ENCODE data around the gene TMSB10.

TMSB10 gene

GRCh38 chr2:84896567-84896966 lies 8.9 kb upstream of the TMSB10 start:
- TF ChIP-seq, protein P1, sequence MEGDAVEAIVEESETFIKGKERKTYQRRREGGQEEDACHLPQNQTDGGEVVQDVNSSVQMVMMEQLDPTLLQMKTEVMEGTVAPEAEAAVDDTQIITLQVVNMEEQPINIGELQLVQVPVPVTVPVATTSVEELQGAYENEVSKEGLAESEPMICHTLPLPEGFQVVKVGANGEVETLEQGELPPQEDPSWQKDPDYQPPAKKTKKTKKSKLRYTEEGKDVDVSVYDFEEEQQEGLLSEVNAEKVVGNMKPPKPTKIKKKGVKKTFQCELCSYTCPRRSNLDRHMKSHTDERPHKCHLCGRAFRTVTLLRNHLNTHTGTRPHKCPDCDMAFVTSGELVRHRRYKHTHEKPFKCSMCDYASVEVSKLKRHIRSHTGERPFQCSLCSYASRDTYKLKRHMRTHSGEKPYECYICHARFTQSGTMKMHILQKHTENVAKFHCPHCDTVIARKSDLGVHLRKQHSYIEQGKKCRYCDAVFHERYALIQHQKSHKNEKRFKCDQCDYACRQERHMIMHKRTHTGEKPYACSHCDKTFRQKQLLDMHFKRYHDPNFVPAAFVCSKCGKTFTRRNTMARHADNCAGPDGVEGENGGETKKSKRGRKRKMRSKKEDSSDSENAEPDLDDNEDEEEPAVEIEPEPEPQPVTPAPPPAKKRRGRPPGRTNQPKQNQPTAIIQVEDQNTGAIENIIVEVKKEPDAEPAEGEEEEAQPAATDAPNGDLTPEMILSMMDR (conservative IDR thresholded peaks at IDR 0.05), result no peak
- H3K27ac ChIP-seq, result no peak overlapping the region

- TF ChIP-seq ZFX (IDR thresholded peaks at IDR 0.05), result no peak
- TF ChIP-seq, protein P1 (conservative IDR thresholded peaks at IDR 0.05), result no peak
- no peak overlapping the region for H3K27ac ChIP-seq
These were observed 7.7 kb upstream of the TMSB10 start for GRCh38 chr2:84897773-84898172.

DNA sequence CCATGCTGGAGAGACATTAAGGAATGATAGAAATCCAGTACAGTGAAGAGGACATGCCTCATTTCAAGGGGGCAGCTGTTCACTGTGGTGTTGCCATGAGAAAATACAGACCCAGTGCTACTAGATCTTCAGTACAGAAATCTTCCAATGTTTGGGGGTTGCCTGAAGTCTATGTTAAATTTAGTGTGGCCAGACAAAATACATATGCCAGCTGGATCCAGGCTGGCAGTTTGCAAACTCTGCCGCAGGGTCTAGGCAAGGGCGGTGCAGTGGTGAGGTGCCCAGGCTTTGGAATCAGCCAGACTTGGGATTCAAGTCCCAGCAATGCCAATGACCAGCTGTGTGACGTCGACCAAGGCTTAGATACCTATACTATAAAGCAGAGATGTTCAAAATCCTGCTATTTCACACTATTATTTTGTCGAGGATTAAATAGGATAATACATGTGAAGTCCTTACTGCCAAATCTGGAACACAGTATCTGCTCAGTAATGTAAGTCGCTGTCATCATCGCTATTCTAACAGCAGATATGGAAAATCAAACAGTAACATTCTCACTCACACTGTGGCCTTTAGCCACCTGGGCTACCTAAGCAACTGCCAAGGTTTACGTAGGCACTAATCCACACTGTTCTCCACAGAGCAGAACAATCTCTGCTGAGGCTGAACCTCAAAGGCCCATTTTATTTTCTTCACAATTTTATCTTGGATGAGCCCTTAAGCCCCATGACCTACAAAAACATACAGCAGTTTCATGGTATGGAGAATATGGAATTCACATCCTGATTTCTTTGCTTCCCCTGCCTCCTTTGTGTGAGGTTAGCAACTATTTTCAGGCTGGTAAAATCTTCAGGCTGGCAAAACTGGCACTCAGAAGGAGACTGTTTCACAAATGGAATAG lies 5.9 kb upstream of the TMSB10 start:
- TF ChIP-seq, protein P1 (conservative IDR thresholded peaks at IDR 0.05), result no peak
- no peak for TF ChIP-seq ZFX (IDR thresholded peaks at IDR 0.05)
- no peak overlapping the region for H3K27ac ChIP-seq

DNA sequence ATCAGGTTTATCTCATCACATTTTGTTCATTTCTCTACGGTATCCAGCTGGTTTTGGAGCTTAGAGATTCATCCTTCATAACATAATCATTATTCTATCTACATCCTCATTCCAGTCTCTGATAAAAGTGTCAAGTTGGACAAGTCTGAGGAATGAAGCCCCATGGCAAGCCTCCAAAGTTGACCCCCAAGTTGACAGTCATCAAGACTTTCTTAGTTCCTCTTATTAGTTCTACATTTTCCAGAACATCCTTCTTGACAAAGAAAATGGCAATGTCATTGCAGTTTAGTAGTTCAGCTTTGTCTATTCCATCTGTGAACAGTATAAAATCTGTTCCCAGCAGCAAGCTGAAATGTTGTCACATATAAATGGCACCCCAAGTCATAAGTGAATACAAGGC lies 4.5 kb upstream of the TMSB10 start:
- TF ChIP-seq ZFX (IDR thresholded peaks at IDR 0.05), result no peak
- TF ChIP-seq, protein P1 (conservative IDR thresholded peaks at IDR 0.05), result no peak
- H3K27ac ChIP-seq, result no peak overlapping the region

GRCh38 chr2:84901593-84902120 lies 3.8 kb upstream of the TMSB10 start:
- no peak for TF ChIP-seq ZFX (IDR thresholded peaks at IDR 0.05)
- TF ChIP-seq, protein P1 (conservative IDR thresholded peaks at IDR 0.05), result no peak

DNA sequence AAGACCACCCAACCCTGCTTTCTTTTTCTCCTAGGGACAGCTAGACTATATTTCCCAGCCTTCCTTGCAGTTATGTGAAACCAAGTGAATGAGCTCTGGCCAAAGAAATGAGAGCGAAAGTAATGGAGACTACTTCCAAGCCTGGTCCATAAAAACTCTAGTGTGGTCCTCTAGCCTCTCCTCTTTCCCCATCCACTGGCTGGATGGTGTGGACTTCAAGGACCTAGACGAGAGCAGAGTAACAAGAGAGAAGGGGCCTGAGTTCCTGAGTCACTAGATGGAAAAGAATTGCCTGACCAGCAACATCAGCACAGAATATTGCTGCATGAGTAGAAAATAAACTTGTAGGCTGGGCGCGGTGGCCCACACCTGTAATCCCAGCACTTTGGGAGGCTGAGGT lies 2.9 kb upstream of the TMSB10 start:
- H3K27ac ChIP-seq, result no peak overlapping the region
- TF ChIP-seq, protein P1 (conservative IDR thresholded peaks at IDR 0.05), result no peak
- TF ChIP-seq ZFX (IDR thresholded peaks at IDR 0.05), result no peak

More at GRCh38 chr2:84901593-84902120, 3.8 kb upstream of the TMSB10 start:
- no peak overlapping the region for H3K27ac ChIP-seq

- TF ChIP-seq ZFX (IDR thresholded peaks at IDR 0.05), result no peak
- TF ChIP-seq, protein P1 (conservative IDR thresholded peaks at IDR 0.05), result no peak
- no peak overlapping the region for H3K27ac ChIP-seq
These were observed 1.3 kb upstream of the TMSB10 start for GRCh38 chr2:84904151-84904550.
